Measurements from ENCODE around the gene DHX38.
"Not testable (repeated sequence)": the region's sequence is repeated elsewhere in the genome, so short reads cannot be mapped to it uniquely, and the experiment has no call there.

DHX38 gene

GRCh38 chr16:72093448-72094265 is at the start of gene DHX38, which contains the start of gene TXNL4B:
DHX38 (plus strand) TSS chr16:72093847; CDS start chr16:72096158, 2,311 bp downstream.
TXNL4B (minus strand) TSS chr16:72093620; CDS start chr16:72090749, 2,871 bp downstream.
- DNase-seq (ENCODE audit: extremely low read depth, low read depth), result peak; percentile 96
- TF ChIP-seq CTCF (IDR thresholded peaks at IDR 0.05; ENCODE audit: low read depth, low read length), result no peak

- TF ChIP-seq CTCF (IDR thresholded peaks at IDR 0.05; ENCODE audit: low read depth, low read length), result no peak
- DNase-seq (ENCODE audit: extremely low read depth, low read depth), result no peak
Observed at GRCh38 chr16:72044296-72044695, 49.4 kb upstream of the DHX38 start.

- no peak for TF ChIP-seq CTCF (IDR thresholded peaks at IDR 0.05; ENCODE audit: low read depth, low read length)
- DNase-seq (ENCODE audit: extremely low read depth, low read depth), result no peak
Observed at GRCh38 chr16:72044825-72045359, 48.8 kb upstream of the DHX38 start.

GRCh38 chr16:72049110-72049509 is 44.5 kb upstream of the DHX38 start:
- DNase-seq (ENCODE audit: extremely low read depth, low read depth), result no peak
- TF ChIP-seq CTCF (IDR thresholded peaks at IDR 0.05; ENCODE audit: low read depth, low read length), result no peak

GRCh38 chr16:72050769-72051464 is 42.7 kb upstream of the DHX38 start:
- no peak for TF ChIP-seq CTCF (IDR thresholded peaks at IDR 0.05; ENCODE audit: low read depth, low read length)
- DNase-seq (ENCODE audit: extremely low read depth, low read depth), result no peak

- DNase-seq (ENCODE audit: extremely low read depth, low read depth), result no peak
- TF ChIP-seq CTCF (IDR thresholded peaks at IDR 0.05; ENCODE audit: low read depth, low read length), result no peak
Observed at GRCh38 chr16:72051818-72052217, 41.8 kb upstream of the DHX38 start.

GRCh38 chr16:72054254-72054847 is 39.3 kb upstream of the DHX38 start, which contains the start of gene HP:
HP (plus strand) TSS chr16:72054505; CDS start chr16:72054653, 148 bp downstream.
- not testable (repeated sequence) for DNase-seq (ENCODE audit: extremely low read depth, low read depth)

All from AG09319 (cell line).